Left kidney (tissue), 2 donors: ENCODE data around the gene OGG1. TPM values are rescaled to one million over a fixed set of nuclear protein-coding genes. Genes with fewer than 3 reads are reported as not detected.
A peak's percentile ranks its signal among the peaks of the same experiment; 100 is the strongest.

Source experiments
- DNase-seq: peaks from one replicate; pipeline ENCODE4 v3.0.0-alpha.2; 2013
- polyA plus RNA-seq: library from polyadenylated mRNA; unstranded; fragments of 120-200 nt; gene quantifications from one replicate; pipeline ENCODE4 v1.2.1, GENCODE V29; 2013; ENCODE audit not compliant: insufficient read length

Gene OGG1
- polyA plus RNA-seq, 1 donor, result 72.2 TPM

DNA sequence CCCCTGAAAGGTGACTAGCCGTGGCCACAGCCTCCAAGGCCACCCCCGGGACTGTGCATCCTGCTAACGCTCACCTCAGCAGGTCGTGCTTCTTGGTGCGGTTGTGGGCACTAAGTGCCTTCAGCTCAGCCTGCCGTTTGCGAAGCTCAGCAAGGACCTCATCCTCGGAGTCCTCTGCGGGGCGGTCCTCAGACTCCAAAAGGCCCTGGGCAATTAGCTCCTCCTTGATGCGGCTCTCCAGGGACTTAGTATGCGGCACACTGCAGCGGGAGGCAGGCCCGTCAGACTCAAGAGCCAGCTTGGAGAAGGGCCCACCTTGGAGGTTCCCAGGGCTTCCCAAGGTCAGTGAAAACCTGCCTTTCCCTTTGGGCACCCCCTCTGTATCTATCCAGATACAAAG, 34.2 kb downstream of the OGG1 start:
- DNase-seq, result no peak

DNA sequence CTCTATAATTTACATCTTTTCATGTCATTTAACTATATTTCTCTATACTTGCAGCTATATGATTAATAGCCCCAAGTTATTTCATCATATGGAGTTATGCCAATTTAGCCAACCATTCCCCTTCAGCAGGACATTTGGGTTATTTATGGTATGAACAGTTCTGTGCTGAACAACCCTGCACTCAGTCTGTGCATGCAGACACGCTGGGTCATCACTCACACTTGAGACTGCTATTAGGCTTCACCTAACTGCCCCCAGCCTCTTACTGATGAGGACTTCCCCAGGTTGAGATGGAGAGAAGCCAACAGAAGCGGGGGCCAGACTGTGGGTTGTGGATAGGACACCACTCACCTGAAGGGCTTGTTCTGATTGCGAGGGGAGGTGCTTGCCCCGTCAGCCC, 35.2 kb downstream of the OGG1 start:
- no peak for DNase-seq

GRCh38 chr3:9785602-9786001, 35.9 kb downstream of the OGG1 start:
- DNase-seq, result no peak

- DNase-seq, result no peak
Observed at GRCh38 chr3:9786209-9786739, 36.5 kb downstream of the OGG1 start.

DNA sequence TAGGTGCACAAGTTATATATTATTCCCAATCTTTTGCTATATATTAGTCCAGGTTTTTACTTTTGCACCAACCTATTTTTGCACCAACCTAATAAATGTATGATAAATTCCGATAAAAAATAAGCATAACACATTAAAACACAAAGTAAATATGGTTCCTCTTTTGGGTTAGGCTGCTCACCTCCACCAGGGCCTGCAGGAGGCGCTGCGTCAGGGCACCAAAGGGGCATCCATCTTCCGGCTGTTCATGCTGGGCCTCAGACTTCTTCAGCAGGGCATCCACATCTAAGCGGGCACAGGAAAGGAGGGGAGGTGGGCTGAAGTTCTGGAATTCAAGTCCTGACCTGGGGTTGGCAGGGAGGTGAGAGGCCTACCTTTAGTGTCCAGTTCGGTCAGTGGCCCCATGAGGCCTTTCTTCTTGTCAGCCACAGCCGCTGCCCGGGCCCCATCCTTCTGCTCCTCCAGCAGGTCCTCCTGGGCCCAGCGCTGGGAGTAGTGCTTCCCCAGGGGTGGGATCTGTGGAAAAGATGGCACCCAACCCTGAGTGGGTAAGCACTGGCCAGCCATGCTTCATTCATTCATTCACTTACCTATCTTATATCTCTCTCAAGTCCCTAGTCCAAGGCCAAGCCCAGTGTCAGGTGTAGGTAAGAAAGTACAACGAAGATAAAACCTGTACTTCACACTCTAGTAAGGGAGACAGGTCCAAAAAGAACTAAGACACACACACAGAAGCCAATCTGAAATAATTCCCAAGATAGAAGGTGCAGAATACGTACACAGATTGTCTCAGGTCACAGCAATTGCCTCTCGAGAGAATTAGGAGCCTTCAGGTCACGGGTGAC, 37.3 kb downstream of the OGG1 start:
- DNase-seq, result no peak

GRCh38 chr3:9787714-9788113, 38.0 kb downstream of the OGG1 start:
- no peak for DNase-seq

GRCh38 chr3:9791127-9791526, 41.4 kb downstream of the OGG1 start:
- DNase-seq, result no peak

- DNase-seq, result no peak
Observed at GRCh38 chr3:9791790-9792404, 42.1 kb downstream of the OGG1 start.

- DNase-seq, result peak; percentile 93
Observed at GRCh38 chr3:9792405-9793160, 42.8 kb downstream of the OGG1 start, which contains the start of the genes ARPC4 and TADA3. ARPC4 (plus strand) TSS chr3:9793082; CDS start chr3:9793122, 40 bp downstream. TADA3 (minus strand) TSS chr3:9792473; CDS start chr3:9791466, 1,007 bp downstream.

DNA sequence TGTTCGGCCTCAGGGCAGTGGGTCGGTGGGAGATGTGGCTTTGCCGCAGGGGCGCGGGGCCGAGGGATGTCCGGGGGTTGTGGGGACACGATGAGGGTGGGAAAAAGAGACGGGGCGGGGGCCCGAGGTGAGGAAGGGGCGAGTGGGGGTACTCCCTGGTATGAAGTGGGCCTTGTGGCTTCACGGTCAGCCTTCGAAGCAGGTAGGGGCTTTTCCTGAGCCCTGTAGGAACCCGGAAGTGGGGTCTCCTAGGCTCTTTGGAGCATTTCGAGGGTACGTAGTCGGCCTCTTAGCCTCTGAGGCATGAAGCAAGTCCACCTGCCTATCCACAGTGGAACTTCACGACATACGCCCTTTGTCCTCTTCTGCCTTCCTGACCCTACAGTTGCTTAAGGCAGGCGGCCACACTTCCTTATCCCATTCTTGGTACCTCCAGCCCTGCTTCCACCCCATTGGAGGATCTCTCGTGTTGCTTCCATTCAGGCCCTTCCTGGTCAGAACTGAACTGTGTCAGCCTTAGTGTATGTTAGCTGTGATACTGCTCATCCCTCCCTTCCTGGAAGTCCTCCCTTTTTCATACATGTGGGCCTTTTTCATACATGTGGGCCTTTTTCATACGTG, 43.5 kb downstream of the OGG1 start:
- DNase-seq, result no peak

GRCh38 chr3:9794400-9794799, 44.6 kb downstream of the OGG1 start:
- DNase-seq, result no peak

GRCh38 chr3:9795207-9795606, 45.5 kb downstream of the OGG1 start:
- no peak for DNase-seq

DNA sequence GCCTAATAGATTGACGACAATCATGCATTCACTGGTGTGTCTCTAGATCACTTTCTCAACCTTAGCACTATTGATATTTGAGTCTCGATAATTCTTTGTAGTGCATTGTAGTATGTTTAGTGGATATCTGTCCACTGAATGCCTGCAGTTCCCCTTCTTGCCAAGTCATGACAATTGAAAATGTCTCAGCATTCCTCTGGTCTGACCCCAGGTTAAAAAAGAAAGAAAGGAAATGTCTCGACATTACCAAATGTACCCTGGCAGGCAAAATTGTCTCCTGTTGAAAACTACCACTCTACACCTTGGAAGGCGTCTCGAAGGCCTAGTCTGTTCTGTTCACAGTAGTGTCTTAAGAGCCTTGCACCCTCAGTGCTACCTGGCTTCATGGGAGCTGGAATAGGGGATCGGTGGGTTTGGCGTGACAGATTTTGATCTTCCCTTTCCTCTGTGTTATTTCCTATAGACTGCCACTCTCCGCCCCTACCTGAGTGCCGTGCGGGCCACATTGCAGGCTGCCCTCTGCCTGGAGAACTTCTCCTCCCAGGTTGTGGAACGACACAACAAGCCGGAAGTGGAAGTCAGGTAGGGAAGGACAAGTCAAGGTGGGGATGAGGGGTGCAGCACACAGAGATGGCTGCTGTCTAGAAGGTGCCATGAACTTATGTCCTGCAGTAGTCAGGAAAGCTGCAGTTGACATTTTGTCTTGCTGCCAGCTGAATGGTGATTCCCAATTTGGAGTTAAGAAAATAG, 47.6 kb downstream of the OGG1 start:
- no peak for DNase-seq

DNA sequence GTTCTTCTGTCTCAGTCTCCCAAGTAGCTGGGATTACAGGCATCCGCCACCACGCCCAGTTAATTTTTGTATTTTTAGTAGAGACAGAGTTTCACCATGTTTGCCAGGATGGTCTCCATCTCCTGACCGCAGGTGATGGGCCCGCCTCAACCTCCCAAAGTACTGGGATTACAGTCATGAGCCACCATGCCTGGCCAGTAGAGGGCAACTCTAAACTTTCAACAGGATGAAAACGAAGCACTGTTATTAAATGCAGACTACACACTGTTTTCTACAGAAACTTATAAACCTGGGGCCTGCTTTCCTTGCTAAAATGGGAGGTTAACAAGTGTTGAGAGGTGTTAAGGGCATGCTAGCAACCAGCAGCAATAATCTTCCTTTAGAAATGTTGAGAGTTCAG, 50.8 kb downstream of the OGG1 start:
- DNase-seq, result no peak

DNA sequence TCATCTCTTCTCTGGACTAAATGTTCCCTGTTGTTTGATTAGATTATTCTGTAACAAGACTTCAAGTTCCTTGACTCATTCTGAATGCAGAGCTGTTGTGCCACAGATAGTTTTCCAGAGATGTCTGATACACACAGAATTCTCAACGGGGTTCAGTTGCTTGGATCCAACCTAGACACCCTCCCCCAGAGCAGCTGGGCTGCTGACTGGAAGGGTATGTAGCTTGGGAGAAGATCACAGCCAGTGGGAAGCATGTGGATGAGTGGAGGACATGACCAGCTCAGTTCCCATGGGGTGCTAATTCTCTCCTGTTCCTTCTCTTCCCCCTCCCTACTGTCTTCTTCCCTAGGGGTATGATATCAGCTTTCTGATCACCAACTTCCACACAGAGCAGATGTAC, 53.7 kb downstream of the OGG1 start:
- DNase-seq, result no peak

DNA sequence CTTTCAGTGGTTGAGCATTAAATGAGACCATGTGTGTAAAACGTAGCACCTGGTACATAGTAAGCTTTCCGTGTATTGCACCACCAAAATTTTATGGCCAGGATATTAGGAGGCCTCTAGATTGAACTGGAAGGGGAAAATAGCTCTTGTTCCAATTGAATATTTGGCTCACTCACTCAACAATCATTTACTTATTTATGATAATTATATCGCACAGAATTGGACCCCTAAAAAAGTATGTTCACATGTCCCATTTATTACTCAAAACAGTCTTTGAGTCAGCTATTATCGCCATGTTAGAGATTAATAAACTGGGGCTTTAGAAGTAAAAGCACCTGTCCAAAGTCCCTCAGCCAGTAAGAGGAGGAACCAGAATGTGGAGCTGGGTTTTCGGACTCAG, 55.2 kb downstream of the OGG1 start:
- no peak for DNase-seq

DNA sequence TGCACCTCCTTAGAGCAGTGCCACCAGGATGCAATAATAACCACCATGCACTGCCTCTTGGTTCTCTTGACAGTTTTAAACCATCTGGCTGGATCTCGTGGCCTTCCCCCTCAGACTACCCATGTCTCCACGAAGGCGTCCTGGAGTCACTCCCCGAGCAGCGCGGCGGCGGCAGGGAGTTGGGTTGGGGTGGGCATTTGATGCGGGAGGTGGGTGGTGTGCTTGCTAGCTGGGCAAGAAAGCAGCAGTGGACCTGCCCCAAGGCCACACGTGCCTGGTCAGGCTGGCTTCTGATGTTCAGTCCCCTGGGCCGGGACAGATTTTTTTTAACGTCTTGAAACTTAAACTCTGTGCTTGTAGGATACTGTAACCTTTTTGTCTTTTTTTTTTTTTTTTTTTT, 56.4 kb downstream of the OGG1 start:
- DNase-seq, result no peak
